Activated naive CD4-positive, alpha-beta T cell treated with anti-CD3 and anti-CD28 coated beads, Interleukin-2, amount 50 U/mL, for 72 hours (primary cell): ENCODE results near the gene CIB4. TPM values are rescaled to one million over a fixed set of nuclear protein-coding genes. Genes with fewer than 3 reads are reported as not detected.

Experiments used
- ATAC-seq, 2 donors: fragments of 150-1000 bp; cut with Tn5 transposase; 2 replicates each; pipeline ENCODE4 v1.10.0; 2021; ENCODE audit warnings: mild to moderate bottlenecking in 2 of 2, moderate library complexity in 2 of 2
- DNase-seq, 2 donors: peaks; one replicate each; pipeline ENCODE4 v3.0.0; 2021 to 2022; ENCODE audit warnings: low spot score in 2 of 2
- H3K27ac Mint-ChIP-seq, 2 donors: one replicate each; pipeline ENCODE4 v1.8.0; 2022; ENCODE audit warnings: mild to moderate bottlenecking in 2 of 2, mixed read lengths in 2 of 2
- H3K36me3 Mint-ChIP-seq, 2 donors: one replicate each; pipeline ENCODE4 v1.8.0; 2022; ENCODE audit warnings: mixed read lengths in 2 of 2
- H3K9me3 Mint-ChIP-seq, 2 donors: one replicate each; pipeline ENCODE4 v1.8.0; 2022; ENCODE audit warnings: mixed read lengths in 2 of 2
- total RNA-seq, 2 donors: library from RNA; stranded (reverse); gene quantifications; one replicate each; pipeline ENCODE4 v1.2.3, GENCODE V29; 2022

CIB4 gene
- total RNA-seq, 2 donors from 2014 or later, result not detected

DNA sequence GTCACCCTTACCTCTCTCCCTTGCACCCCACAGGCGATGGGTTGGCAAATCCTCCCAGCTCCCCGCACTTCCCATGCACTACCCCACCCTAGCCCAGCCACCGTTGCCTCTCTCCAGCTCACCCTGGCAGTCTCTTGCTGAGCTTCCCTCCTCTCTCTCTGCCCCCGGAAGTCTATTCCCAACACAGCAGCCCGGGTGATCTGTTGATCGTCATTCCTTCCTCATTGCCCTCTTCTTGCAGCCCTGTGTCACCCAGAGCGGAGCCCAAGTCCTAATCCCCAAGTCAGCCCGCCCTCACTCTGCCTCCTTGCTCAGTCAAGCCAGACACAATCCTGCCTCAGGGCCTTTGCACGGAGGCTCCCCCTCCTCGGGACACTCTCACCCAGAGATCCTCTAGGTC is 55.2 kb downstream of the CIB4 start:
- DNase-seq, result peak in 1 of 2 donors; percentile 49
- no peak for ATAC-seq
- Mint-ChIP-seq H3K36me3 (no peaks in the 10 kb centered on the region), H3K27ac (no peak overlapping the region), H3K9me3 (no peaks in the 10 kb centered on the region)

DNA sequence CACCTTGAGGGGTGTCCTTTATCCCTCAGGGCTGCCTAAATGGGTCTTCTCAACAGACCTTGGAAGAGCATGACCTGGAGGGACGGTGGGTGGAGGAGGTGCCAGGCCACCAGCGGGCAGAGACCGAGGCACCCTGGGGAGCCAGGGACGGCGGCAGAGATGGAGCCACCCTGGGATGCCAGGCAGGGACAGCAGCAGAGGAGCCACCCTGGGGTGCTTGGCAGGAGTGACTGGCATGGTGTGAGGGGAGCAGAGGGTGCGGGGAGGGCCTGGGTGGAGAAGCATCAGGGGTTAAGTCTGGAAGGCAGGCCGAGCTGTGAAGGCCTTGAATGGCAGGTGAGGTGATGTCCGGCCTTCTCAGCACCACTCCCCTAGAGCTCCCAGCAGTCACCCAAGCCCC is 56.1 kb downstream of the CIB4 start:
- DNase-seq, result peak in 1 of 2 donors; percentile 33
- no peak for ATAC-seq
- Mint-ChIP-seq H3K27ac (no peak overlapping the region), H3K9me3 (no peaks in the 10 kb centered on the region), H3K36me3 (no peaks in the 10 kb centered on the region)

DNA sequence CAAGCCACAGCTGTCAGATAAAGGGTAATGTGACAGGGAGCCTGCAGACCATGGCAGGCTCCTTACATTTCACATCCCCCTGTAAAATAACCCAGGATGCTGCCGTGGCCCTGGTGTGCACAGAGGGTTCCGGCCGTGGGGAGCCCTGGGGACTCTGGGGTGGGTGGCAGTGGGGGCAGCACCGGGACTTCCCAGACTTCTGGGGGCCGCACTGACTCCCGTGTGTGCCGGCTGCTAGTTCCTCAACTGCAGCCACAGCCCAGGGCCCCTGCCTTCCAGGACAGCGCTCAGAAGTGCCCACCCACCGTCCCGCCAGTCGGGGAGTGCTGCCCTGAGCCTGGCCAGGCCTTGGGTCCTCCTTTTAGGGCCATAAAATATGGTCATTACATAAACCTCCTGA is 56.5 kb downstream of the CIB4 start:
- no peak for ATAC-seq
- H3K36me3 Mint-ChIP-seq, result no peaks in the 10 kb centered on the region
- DNase-seq, result peak in 1 of 2 donors; percentile 39
- H3K27ac Mint-ChIP-seq, result peak overlapping the region in 1 of 2 donors; percentile 14
- H3K9me3 Mint-ChIP-seq, result no peaks in the 10 kb centered on the region

DNA sequence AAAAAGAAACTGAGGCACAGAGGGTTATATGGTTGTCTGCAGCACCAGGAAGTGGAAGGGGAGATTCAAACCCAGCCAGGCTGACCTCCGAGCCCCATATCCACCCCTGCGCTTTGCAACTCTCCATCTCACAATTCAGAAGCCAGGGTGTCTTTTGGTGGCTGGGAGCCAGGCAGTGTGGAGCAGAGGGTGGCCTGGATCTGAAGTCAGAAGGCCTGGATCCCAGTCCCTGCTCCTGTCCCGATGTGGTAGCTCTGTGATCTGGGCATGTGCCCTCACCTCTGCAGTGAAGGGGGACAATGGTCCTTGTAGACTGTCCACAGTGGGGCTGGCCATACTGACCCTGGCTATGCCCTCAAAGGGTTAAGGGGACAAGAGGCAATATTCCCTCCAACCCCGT is 57.0 kb downstream of the CIB4 start:
- Mint-ChIP-seq H3K9me3 (no peaks in the 10 kb centered on the region), H3K27ac (peak overlapping the region in 1 of 2 donors; percentile 14), H3K36me3 (no peaks in the 10 kb centered on the region)
- no peak for DNase-seq
- no peak for ATAC-seq

DNA sequence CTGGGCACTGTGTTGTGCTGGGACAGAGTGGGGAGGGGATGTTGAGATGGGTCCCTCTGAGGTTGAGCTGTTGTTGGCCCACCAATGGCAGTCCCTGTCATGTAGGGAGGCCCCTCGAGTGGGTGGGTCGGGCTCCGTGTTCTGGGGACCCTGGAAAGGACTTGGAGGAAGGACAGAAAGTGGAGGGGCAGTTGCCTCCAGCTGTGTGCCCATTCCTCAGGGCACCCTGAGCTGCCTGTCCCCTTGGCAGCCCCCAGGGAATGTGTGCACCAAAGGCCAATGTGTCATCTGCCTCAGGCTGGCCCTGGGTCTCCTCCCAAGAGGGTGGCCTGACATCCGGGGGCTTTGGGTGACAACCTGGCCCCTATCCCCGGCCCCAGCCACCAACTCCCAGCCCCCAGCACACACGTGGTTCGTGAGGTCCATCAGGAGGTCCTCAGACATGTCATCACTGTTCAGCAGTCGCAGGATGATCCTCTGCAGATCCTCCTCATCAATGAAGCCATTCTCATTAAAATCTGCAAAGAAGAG is 57.7 kb downstream of the CIB4 start:
- Mint-ChIP-seq H3K9me3 (no peaks in the 10 kb centered on the region), H3K36me3 (no peaks in the 10 kb centered on the region), H3K27ac (no peak overlapping the region)
- peak in 1 of 2 donors; percentile 49 for DNase-seq
- ATAC-seq, result no peak

DNA sequence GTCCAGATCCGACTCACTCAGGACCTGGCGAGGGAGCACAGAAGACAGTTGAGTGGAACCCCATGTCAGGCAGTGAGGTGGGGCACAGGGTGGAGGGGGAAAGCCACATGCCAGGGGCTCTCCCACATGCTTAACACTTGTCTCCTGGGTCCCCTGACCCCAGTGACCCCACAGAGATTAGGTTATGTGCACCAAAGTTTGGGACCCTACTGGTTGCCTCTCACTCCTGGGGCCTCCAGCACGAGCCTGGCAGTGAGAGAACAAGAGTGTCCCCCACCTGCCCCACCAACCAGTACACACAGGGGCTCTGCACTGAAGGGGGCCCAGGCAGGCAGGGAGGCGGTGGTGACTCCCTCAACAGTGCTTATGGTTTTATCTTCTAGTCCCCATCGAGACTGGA is 58.3 kb downstream of the CIB4 start:
- H3K27ac Mint-ChIP-seq, result no peak overlapping the region
- DNase-seq, result no peak
- H3K36me3 Mint-ChIP-seq, result no peaks in the 10 kb centered on the region
- H3K9me3 Mint-ChIP-seq, result no peaks in the 10 kb centered on the region
- ATAC-seq, result no peak

DNA sequence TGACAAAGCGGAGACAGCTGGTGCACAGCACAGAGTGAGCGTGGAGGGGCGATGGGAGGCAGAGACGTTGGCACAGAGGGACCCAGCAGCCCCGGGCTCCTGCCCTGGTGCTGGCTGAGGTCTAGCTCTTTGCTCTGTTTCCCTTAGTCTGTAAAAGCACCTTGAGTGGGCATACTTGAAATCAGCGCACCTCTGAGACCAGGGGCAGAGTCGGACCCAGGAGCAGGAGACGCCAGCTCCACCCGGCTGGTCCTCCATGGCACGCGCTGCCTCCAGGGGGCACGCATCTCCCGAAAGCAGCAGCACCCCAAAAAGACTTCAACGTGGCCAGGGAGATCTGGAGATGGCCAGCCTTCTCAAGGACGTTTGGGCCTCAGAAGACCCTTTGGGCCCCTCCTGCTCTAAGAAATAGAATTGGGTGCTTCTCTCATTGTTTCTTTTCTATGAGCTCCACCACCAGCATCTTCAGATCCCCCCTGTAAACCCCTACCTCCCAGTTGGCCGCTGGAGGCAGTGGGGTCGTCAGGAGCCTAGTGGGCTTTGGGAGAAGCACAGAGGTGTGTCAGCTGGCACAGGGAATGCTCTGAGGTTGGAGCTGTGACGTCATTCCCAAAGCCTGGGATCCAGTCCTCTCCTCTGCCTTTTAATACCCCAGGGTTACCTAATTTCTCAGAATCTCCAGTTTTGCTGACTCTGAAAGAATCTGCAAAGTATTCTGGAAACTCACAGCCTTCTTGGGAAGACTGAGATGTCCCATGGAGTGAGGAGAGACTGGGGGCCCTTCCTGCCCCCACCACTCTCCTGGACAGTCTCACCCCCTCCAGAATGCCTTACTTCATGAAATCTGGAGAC is 58.9 kb downstream of the CIB4 start:
- Mint-ChIP-seq H3K9me3 (no peaks in the 10 kb centered on the region), H3K27ac (no peak overlapping the region), H3K36me3 (no peaks in the 10 kb centered on the region)
- DNase-seq, result peak in 1 of 2 donors; percentile 52
- ATAC-seq, result no peak

DNA sequence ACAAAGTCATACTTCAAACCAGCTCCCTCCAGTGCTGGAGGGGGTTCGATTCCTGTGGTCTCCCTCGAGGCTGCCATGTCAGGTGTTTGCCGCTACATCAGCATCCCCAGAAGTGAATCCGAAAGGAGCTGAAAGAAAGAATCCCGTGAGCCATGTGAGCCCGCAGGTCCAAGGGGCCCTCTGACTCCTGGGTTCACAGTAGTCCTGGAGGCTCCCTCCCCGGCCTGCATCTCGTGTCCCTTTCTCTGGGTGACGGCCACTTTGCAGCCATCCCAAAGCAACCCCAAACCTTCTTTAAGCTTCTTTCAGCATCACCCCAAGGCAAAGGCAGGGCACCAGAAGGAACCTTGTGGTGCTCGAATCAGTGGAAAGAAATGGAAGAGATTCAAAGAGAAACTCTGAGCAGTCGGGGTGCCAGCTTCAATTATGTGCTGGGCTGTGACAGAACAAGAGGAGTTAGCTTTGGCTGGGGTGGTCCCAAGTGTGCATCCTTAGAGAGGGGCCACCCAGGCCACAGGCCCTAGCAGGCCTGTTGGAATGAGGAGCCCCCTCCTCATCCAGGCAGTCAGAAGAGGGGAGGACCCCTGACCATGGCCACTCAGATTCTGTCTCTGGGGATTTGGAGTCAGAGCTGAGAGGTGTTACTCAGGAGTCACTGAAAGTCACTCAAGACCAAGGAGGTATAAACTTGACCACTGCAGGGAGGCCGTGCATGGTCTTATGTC is 59.7 kb downstream of the CIB4 start:
- ATAC-seq, result no peak
- peak in 1 of 2 donors; percentile 51 for DNase-seq
- H3K27ac Mint-ChIP-seq, result no peak overlapping the region
- H3K9me3 Mint-ChIP-seq, result no peaks in the 10 kb centered on the region
- H3K36me3 Mint-ChIP-seq, result no peaks in the 10 kb centered on the region

DNA sequence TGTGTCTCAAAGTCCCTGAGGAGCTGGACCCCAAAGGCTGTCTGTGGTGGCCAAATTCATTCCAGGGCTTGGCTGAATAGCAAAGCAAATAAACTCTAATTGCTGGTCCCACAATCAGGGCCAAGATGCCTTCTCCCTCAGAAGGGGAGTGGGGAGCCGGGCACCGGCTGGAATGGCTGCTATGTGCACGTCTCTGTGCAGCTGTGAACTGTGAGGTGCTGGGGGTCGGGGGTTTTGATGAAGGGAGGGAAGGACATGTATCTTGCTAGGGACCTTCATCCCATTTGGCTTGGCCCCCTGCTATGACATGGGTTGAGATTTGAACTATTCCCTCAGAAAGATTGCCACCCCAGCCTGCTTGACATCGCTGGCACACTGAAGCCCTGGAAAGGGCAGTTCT is 60.4 kb downstream of the CIB4 start:
- H3K36me3 Mint-ChIP-seq, result no peaks in the 10 kb centered on the region
- H3K9me3 Mint-ChIP-seq, result no peaks in the 10 kb centered on the region
- no peak overlapping the region for H3K27ac Mint-ChIP-seq
- no peak for ATAC-seq
- peak in 1 of 2 donors; percentile 20 for DNase-seq

DNA sequence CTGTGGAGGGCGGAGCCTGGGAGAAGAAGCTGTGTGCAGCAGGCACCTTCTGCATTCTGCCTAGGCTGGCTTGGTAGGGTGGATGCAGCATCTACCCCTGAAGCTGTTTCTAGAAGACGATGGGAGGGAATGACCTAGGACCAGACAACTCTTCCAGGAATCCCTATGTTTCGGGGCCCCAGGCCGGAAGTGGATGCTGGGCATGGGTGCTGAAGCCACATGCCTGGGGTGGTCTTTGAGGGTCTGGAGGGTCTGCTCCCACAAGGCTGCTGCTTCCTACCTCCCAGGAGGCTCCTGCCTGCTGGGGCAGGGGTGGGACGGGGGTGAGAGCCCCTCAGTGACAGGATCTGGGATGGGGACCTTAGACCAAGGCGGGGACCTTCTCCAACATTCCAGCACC is 61.0 kb downstream of the CIB4 start:
- Mint-ChIP-seq H3K9me3 (no peaks in the 10 kb centered on the region), H3K36me3 (no peaks in the 10 kb centered on the region), H3K27ac (no peak overlapping the region)
- no peak for ATAC-seq
- DNase-seq, result peak in 1 of 2 donors; percentile 34

DNA sequence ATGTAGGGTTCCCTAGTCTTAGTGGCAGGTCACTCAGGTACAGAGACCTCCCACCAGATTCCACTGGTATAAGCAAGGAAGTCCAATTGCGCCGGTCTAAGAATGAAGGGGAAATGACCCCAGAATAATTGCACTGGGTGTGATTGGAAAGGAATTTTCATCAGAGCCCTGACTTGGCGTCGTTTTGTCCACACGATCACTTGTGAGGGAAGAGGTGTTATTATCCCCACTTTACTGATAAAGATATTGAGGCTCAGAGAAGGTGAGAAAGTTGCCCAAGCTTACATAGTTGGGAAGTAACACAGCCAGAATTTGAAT is 61.5 kb downstream of the CIB4 start:
- Mint-ChIP-seq H3K27ac (no peak overlapping the region), H3K36me3 (no peaks in the 10 kb centered on the region), H3K9me3 (no peaks in the 10 kb centered on the region)
- ATAC-seq, result no peak
- peak in 1 of 2 donors; percentile 13 for DNase-seq

DNA sequence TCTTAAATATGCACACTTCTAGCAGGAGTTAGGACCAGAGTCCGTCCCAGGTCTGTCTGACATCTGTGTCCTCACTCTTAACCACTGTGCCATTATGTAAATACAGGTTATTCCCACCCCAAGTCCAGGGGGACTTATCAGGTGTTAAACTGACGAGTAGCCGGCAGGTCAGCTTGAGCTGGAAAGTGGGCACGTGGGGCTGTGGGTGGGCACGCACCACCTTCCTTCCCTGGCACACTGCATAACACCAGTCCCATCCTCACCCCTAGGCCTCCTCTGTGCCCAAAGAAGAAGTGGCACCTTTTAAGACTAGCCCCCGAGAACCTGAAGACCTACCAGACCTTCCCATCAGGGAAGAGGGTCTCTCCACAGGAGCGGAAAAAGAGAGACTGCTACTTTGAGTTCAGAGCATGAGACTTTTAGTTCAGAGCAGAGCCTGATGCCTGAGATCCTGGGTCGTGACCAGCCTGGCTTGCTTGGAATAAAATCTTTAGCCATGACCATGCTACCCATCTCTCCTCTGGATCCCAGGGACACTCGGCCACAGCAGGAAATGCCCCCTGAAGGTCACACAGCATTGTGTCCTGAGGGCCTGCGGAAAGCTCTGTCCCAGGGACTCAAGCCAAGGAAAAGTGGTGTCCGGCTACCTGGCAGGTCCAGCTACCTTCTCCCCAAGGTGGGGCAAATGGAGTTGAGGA is 62.0 kb downstream of the CIB4 start:
- H3K27ac Mint-ChIP-seq, result no peak overlapping the region

DNA sequence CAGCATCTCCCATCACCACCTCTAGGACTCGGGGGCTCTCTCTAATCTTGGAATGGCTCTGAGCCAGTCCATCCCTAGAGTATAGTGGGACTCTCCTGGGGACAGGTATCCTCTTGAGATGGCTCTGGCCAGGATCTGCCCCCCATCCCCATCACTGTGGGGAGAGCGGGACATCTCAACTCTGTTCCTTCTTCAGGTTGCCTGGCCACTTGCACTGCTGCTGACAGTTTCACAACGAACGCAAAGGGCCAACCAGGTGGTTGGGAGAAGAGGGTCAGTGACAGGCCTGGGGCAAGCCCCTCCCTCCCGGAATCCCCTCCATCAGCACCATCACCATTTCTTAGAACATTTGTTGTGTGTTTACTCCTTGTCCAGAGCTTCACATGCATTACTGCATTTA is 62.6 kb downstream of the CIB4 start:
- no peaks in the 10 kb centered on the region for H3K36me3 Mint-ChIP-seq
- no peaks in the 10 kb centered on the region for H3K9me3 Mint-ChIP-seq
- ATAC-seq (no peak), DNase-seq (peak in 1 of 2 donors; percentile 13)
- no peak overlapping the region for H3K27ac Mint-ChIP-seq

More for the DNA sequence above, 62.0 kb downstream of the CIB4 start:
- H3K36me3 Mint-ChIP-seq, result no peaks in the 10 kb centered on the region
- DNase-seq, result peak in 1 of 2 donors; percentile 35
- ATAC-seq, result no peak
- no peaks in the 10 kb centered on the region for H3K9me3 Mint-ChIP-seq

DNA sequence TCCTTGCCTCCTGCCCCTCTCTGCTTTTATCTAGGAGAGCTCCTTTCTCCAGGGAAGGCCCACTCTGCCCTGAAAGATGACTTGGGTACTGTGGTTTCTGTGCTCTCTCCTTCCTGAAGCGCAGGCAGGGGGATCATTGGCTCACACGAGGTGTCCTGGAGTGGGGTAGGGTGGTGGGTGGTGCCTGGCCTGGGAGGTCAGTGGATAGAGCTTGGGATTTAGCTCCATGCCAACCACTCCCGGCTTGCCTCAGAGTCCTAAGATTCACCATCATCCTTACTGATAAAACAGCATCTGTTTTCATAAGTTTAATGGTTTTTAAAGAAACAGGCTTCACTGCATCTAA is 63.1 kb downstream of the CIB4 start:
- DNase-seq (no peak), ATAC-seq (peak in 1 of 2 donors; percentile 34)
- Mint-ChIP-seq H3K9me3 (no peaks in the 10 kb centered on the region), H3K36me3 (no peaks in the 10 kb centered on the region), H3K27ac (no peak overlapping the region)

DNA sequence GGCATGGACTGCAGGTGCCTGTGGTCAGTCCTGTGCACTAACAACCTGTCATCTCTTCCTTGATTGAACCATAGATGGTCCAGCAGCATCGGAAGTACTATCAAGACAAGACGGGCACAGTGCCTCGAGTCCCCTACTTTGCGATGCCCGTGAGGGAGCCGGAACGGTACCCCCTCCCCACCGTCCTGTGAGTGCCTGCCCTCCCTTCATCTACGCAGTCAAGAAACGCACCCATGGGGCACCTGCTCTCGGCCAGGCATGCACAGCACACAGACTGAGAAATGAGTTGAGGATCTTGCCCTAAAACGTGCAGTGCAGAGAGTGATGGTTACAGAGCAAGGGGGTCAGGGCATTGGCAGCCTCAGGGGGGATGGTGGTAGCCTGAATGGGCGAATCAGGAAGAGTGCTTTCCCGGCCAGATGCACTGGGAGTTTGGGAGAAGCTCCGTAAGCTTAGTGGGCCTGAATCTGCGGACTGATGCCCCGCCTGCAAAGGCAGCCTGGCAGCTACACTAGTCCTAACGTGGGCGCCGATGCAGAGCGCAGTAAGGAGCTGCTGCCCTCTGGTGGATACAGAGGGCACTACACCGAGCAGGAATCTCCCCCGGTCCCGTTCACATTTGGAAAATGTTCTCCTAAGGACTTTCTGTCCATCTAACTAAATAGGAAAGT is 63.6 kb downstream of the CIB4 start:
- DNase-seq (peak in 1 of 2 donors; percentile 72), ATAC-seq (peak; percentile 77 to 83)
- Mint-ChIP-seq H3K36me3 (no peaks in the 10 kb centered on the region), H3K9me3 (no peaks in the 10 kb centered on the region), H3K27ac (no peak overlapping the region)

DNA sequence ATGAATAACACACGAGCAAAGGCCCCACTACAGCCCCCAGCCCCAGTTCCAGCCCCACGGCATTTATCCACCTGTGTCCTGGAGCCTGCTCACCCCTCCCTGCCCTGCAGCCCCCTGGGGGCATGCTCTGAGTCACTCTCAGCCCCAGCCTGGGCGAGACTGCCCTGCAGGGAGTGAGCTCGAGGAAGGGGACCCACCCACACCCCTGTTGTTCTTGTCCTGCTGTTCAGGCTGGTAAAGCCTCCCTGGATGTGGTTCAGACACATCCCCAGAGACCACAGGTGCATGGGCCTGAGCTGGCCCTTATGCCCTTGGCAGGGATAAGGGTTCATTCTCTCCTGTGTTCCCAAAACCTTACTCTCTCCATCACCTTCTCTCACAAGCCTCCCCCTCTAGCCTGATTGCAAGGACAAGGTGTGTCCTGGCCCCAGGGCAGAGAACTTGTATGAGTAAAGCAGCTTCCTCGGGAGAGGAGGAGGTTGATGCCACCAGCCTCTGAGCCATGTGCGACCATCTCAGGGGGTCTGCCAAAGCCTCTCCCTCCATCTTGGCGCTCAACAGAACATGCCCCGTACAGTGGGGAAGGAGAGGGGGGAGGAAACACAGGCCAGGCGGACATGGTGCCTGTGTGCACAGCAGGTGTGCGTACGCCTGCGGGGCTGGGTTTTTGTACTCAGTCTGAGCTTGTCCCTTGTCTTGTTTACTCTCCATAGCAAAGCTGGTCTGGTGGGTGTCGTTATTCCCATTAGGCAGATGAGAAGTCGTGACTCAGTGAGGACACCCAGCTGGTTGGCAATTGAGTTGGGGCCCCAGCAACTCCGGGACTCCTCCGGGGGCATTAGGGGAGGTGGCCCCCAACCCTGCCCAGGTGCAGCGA is 64.4 kb downstream of the CIB4 start:
- Mint-ChIP-seq H3K27ac (no peak overlapping the region), H3K36me3 (no peaks in the 10 kb centered on the region), H3K9me3 (no peaks in the 10 kb centered on the region)
- DNase-seq, result no peak
- ATAC-seq, result no peak
